H54 (cell line): ENCODE results near the gene KNG1.
A peak's percentile ranks its signal among the peaks of the same experiment; 100 is the strongest.

Experiments
- DNase-seq: peaks from one replicate; pipeline ENCODE4 v3.0.0; 2011; ENCODE audit warnings: low spot score, mixed read lengths; ENCODE audit not compliant: insufficient read length
- FAIRE-seq: peaks from 3 replicates; lab custom pipeline; 2011; peaks lifted over from hg19 to GRCh38; lab: Jason Lieb, UNC
- POLR2A ChIP-seq: IDR thresholded peaks from 2 replicates; pipeline ENCODE4 v1.6.1; 2011; ENCODE audit warnings: low read depth, mild to moderate bottlenecking, low read length

KNG1 gene

GRCh38 chr3:186789554-186790260 lies 72.5 kb downstream of the KNG1 start:
- no peak for TF ChIP-seq POLR2A
- no peak for DNase-seq
- no peak for FAIRE-seq

DNA sequence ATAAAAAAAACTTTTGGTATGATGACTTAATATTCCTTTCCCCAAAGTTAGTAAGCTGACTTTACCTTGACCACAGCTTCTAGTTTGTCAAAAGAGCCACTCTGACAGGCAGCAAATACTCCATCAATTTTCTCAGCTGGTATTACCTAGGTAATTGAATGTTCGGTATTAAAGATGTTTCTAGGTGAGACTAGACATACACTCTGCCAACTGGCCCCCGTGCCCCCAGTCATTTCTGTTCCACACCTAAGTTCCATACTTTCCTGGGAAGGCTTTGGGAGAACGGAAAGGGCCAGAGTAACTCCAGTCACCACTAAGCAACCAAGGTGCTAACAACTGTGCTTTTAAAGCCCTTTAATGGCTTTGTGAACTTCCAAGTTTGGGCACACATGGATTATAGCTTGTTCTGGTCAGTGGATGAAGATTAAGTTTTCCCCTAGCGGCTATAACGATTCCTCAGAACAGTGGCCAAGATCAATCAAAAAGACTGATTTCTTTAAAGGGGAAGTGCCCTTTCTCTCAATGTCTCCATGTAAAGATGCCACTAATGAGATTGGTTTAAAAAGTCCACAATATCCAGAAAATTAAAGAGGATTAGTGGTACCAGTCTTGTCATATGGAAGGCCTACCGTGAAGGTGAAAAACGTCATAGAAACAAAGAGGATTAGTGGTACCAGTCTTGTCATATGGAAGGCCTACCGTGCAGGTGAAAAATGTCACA lies 73.3 kb downstream of the KNG1 start:
- DNase-seq: no peak
- peak; percentile 96 for FAIRE-seq
- no peak for TF ChIP-seq POLR2A
